Pancreas (tissue), 10 donors: ENCODE data around the gene POMGNT2. TPM values are rescaled to one million over a fixed set of nuclear protein-coding genes. Genes with fewer than 3 reads are reported as not detected.

Experiments used
- ATAC-seq, 4 donors: fragments of 200-7000 bp; cut with Tn5 transposase; one replicate each; pipeline versions ENCODE4 v1.8.0 to v1.9.1; 2020; ENCODE audit warnings: mild to moderate bottlenecking in 4 of 4, moderate library complexity in 4 of 4
- DNase-seq, 6 donors: peaks; one replicate each; pipeline ENCODE4 v3.0.0-alpha.2; 2020
- FAIRE-seq: peaks from 2 replicates; lab custom pipeline; 2012; peaks lifted over from hg19 to GRCh38; lab: Jason Lieb, UNC
- H3K27ac ChIP-seq, 4 donors: fragments of 200-600 bp; sonication (generic); 1 replicate in 3 of 4; 2 replicates in 1 of 4; pipeline versions ENCODE4 v1.5.0 to v1.8.0; 2020
- H3K27me3 ChIP-seq, 4 donors: fragments of 200-600 bp; one replicate each; pipeline ENCODE4 v1.8.0; 2021
- H3K36me3 ChIP-seq, 3 donors: fragments of 200-600 bp; sonication (generic) in 1 of 3; one replicate each; pipeline versions ENCODE4 v1.5.0 to v1.8.0; 2020 to 2021
- H3K4me1 ChIP-seq, 3 donors: fragments of 200-600 bp; one replicate each; pipeline ENCODE4 v1.8.0; 2021
- H3K4me3 ChIP-seq, 4 donors: fragments of 200-600 bp; sonication (generic) in 2 of 4; one replicate each; pipeline versions ENCODE4 v1.5.0 to v1.8.0; 2020 to 2021
- H3K9me3 ChIP-seq, 4 donors: fragments of 200-600 bp; one replicate each; pipeline ENCODE4 v1.8.0; 2021
- whole genome bisulfite sequencing, 2 donors: extraction: QIAGEN DNeasy Blood & Tissue Kit; methylation state at CpG; one replicate each; pipeline ENCODE4 v1.1.7; 2013; 5-methylcytosine and 5-hydroxymethylcytosine counted together
- intact Hi-C, 3 donors: fragments of 100-400 bp; cut with DNase I; formaldehyde crosslinking; loops; one replicate each; pipeline versions ENCODE4 v1.11.1 to v1.14.2; 2022
- polyA plus RNA-seq, 2 donors: library from polyadenylated mRNA; stranded (reverse); fragments of 200-250 nt; gene quantifications; one replicate each; pipeline ENCODE4 v1.2.3, GENCODE V29; 2013
- total RNA-seq, 6 donors: library from RNA; stranded (reverse); fragmentation: NEBNext Ultra II Directional in 4 of 6; extraction: Animal tissue kit (Norgen Biotek cat#: 25700) in 4 of 6; gene quantifications; one replicate each; pipeline versions ENCODE4 v1.2.1 to v1.2.4, GENCODE V29; 2021 to 2023
- TF ChIP-seq, protein P1 (sequence below), 4 donors: fragments of 200-600 bp; sonication (generic) in 3 of 4; IDR thresholded peaks; one replicate each; pipeline versions ENCODE4 v1.5.0 to v1.8.0; 2021; ENCODE audit warnings: antibody characterized with exemption in 4 of 4
- donor health status: healthy with polysubstance abuse.
- donor health status: DM: no; HTN: no; CAD: no; lungs with moderate emphysema.
- donor health status: DM: no; HTN: no; CAD: no.
- donor health status: control.
- donor health status: control.
- donor health status: Bipolar disorder and iron deficiency.
- donor health status: DM: yes; HTN: yes; CAD: no.
- donor health status: DM: no; HTN: no; CAD: no.
- donor health status: DM: no; HTN: no; CAD: no.
- donor health status: DM: yes; HTN: yes; CAD: no.

The POMGNT2 gene
- total and polyA plus RNA-seq, 8 donors = 4.4 to 13.5 (median 7.8) TPM

DNA sequence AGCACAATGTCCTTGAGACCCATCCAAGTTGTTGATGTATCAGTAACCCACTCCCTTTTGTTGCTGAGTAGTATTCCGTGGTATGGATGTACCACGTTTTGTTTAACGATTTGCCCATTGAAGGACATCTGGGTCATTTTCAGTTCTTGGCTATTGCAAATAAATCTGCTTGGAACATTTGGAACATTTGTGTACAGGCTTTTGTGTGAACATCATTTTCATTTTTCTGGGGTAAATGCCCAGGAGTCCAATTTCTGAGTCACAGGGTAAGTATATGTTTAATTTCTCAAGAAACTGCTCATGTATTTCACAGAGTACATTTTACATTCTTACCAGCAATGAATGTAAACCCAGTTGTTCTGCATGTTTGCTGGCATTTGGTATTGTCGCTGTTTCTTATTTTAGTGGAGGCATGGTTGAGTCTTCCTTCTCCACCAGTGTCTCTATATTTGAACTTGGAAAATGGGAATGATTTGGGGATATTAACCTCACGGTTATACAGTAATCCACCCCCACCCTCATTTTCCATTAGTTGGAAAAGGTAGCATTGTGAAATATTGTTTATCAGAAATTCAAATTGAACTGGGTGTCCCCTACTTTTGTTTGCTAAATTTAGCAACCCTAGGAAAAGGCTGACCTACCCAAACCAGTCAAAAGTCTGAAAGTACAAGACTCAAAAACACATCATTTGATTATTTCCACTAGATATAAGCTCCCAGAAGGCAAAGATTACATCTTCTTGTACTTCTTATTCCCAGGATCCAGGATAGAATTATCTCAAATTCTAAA lies 30.8 kb downstream of the POMGNT2 start:
- intact Hi-C loops = no loop called here
- Histone ChIP-seq H3K4me1 (no peaks in the 10 kb centered on the region), H3K27ac (no peak overlapping the region), H3K9me3 (no peaks in the 10 kb centered on the region), H3K4me3 (no peak overlapping the region), H3K36me3 (peaks cover 0 to 6% (median under 1%) of the 10 kb centered on the region in 3 donors), H3K27me3 (no peaks in the 10 kb centered on the region)
- WGBS, 2 donors = 84 to 93% methylated on average over 5 of the region's 5 CpGs
- FAIRE-seq (no peak), DNase-seq (no peak), ATAC-seq (no peak)
- TF ChIP-seq, protein P1, sequence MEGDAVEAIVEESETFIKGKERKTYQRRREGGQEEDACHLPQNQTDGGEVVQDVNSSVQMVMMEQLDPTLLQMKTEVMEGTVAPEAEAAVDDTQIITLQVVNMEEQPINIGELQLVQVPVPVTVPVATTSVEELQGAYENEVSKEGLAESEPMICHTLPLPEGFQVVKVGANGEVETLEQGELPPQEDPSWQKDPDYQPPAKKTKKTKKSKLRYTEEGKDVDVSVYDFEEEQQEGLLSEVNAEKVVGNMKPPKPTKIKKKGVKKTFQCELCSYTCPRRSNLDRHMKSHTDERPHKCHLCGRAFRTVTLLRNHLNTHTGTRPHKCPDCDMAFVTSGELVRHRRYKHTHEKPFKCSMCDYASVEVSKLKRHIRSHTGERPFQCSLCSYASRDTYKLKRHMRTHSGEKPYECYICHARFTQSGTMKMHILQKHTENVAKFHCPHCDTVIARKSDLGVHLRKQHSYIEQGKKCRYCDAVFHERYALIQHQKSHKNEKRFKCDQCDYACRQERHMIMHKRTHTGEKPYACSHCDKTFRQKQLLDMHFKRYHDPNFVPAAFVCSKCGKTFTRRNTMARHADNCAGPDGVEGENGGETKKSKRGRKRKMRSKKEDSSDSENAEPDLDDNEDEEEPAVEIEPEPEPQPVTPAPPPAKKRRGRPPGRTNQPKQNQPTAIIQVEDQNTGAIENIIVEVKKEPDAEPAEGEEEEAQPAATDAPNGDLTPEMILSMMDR (IDR thresholded peaks at IDR 0.05) = no peak

DNA sequence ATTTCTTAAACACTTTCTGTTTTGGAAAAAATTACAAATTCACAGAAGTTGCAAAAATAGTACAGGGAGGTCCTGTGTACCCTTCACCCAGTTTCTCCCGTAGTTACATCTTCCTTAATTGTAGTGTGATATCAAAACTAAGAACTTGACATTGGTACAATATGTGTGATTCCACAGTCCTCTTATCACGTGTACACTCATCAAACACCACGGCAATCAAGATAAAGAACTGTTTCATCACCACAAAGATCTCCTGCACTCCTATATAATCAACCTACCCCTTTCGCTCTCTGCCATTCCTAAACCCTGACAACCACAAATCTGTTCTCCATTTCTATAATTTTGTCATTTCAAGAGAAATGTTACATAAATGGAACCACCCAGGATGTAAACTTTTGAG lies 31.4 kb downstream of the POMGNT2 start:
- WGBS, 2 donors = 50 to 55% methylated on average over 4 of the region's 4 CpGs
- Histone ChIP-seq H3K4me3 (no peak overlapping the region), H3K9me3 (no peaks in the 10 kb centered on the region), H3K27me3 (no peaks in the 10 kb centered on the region), H3K27ac (no peak overlapping the region), H3K4me1 (no peaks in the 10 kb centered on the region), H3K36me3 (peaks cover 0 to under 1% (median 0%) of the 10 kb centered on the region in 3 donors)
- FAIRE-seq (no peak), DNase-seq (no peak), ATAC-seq (no peak)
- TF ChIP-seq, protein P1 (IDR thresholded peaks at IDR 0.05) = no peak
- intact Hi-C loops = no loop called here

DNA sequence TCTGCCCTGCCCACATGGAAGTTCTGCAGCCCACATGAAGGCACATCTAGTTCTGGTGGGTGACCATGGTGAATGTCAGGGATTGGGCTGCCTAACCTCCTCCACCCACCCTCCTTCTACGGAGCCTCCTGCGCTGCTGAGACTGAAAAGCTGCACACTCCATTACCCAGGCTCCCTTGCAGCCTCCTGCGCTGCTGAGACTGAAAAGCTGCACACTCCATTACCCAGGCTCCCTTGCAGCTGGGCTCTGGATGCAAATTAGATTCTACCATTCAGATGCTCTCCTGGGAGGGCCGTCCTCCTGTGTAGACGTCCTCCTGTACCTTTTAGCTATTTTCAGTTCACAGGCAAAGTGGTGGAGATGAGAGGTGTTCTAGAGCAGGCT lies 32.1 kb downstream of the POMGNT2 start:
- 81 to 84% methylated on average over 5 of the region's 5 CpGs for WGBS, 2 donors
- no peak overlapping the region for H3K27ac ChIP-seq
- no peaks in the 10 kb centered on the region for H3K27me3 ChIP-seq
- no peaks in the 10 kb centered on the region for H3K36me3 ChIP-seq
- TF ChIP-seq, protein P1 (IDR thresholded peaks at IDR 0.05) = no peak
- H3K4me3 ChIP-seq = no peak overlapping the region
- intact Hi-C loops = no loop called here
- H3K4me1 ChIP-seq = no peaks in the 10 kb centered on the region
- FAIRE-seq (no peak), DNase-seq (no peak), ATAC-seq (no peak)
- no peaks in the 10 kb centered on the region for H3K9me3 ChIP-seq

DNA sequence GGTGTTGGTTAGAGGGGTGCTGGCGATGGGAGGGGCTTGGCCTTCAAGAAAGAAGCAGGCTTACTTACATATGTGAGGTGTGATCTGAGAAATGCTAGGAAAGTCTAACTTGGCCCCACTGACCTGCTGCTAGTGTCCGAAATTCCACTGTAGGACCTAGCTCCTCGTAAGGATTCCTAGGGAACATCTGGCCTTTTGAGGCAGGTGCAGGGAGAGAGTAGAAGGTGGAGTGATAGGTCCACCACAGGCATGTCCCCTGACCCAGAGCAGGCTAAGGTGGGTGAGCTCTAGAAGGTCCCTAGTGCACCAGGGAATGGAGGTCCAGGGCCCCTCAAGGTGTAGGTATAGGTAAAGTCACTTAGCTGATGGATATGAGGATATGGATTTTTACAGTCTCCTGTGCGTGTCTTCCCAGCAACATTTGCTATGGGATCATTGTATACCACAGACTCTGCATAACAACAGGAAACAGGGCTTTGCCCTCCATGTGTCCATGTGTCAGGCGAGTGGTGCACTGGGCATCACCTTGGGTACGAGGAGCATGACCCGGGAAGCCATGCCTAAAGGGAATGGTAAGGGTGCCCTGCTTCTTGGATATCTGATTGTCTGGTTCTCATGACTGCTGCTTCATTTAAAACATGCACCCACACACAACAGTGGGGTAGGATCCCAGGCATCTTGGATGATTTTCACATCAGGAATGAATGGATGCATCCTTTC lies 32.6 kb downstream of the POMGNT2 start:
- FAIRE-seq = no peak
- 85 to 87% methylated on average over 7 of the region's 7 CpGs for WGBS, 2 donors

More for the DNA sequence above, 32.6 kb downstream of the POMGNT2 start:
- Histone ChIP-seq H3K9me3 (no peaks in the 10 kb centered on the region), H3K27ac (no peak overlapping the region), H3K4me3 (no peak overlapping the region), H3K36me3 (no peaks in the 10 kb centered on the region), H3K4me1 (no peaks in the 10 kb centered on the region), H3K27me3 (no peaks in the 10 kb centered on the region)
- ATAC-seq = no peak
- intact Hi-C loops = no loop called here
- TF ChIP-seq, protein P1 (IDR thresholded peaks at IDR 0.05) = no peak
- DNase-seq = no peak
